ENCODE results near the gene EDN1. TPM values are rescaled to one million over a fixed set of nuclear protein-coding genes. Genes with fewer than 3 reads are reported as not detected.

The EDN1 gene
- total and polyA plus RNA-seq, 4 donors, result 8.3 to 10.9 (median 9.7) TPM

GRCh38 chr6:12293235-12293930 is 3.2 kb downstream of the EDN1 start:
- Histone ChIP-seq H3K36me3 (ENCODE audit: control insufficient read depth, insufficient read depth, low read length) (no peaks in the 10 kb centered on the region), H3K4me1 (ENCODE audit: control insufficient read depth, insufficient read depth, low read length) (peaks cover 22% of the 10 kb centered on the region), H3K27me3 (ENCODE audit: control insufficient read depth, insufficient read depth, low read length) (peaks cover 30% of the 10 kb centered on the region), H3K9me3 (ENCODE audit: control insufficient read depth, insufficient read depth, low read length) (no peaks in the 10 kb centered on the region), H3K4me3 (ENCODE audit: low read depth, low read length) (no peak overlapping the region), H3K27ac (ENCODE audit: low read depth, low read length) (no peak overlapping the region)
- DNase-seq (ENCODE audit: low read depth in 4 of 6, low spot score in 6 of 6), result no peak
- no CpG with 5 or more reads among the region's 4 CpGs for WGBS (ENCODE audit: insufficient coverage)

- no peak overlapping the region for H3K27ac ChIP-seq (ENCODE audit: low read depth, low read length)
- H3K27me3 ChIP-seq (ENCODE audit: control insufficient read depth, insufficient read depth, low read length), result peaks cover 25% of the 10 kb centered on the region
- no peak for DNase-seq (ENCODE audit: low read depth in 4 of 6, low spot score in 6 of 6)
- no peak overlapping the region for H3K4me3 ChIP-seq (ENCODE audit: low read depth, low read length)
- no peaks in the 10 kb centered on the region for H3K36me3 ChIP-seq (ENCODE audit: control insufficient read depth, insufficient read depth, low read length)
- H3K9me3 ChIP-seq (ENCODE audit: control insufficient read depth, insufficient read depth, low read length), result no peaks in the 10 kb centered on the region
- WGBS (ENCODE audit: insufficient coverage), result 90% methylated on average over 3 of the region's 7 CpGs
- H3K4me1 ChIP-seq (ENCODE audit: control insufficient read depth, insufficient read depth, low read length), result peaks cover 22% of the 10 kb centered on the region
Observed at GRCh38 chr6:12293931-12294807, 4.0 kb downstream of the EDN1 start.

GRCh38 chr6:12294851-12295536 is 4.8 kb downstream of the EDN1 start:
- Histone ChIP-seq H3K27me3 (ENCODE audit: control insufficient read depth, insufficient read depth, low read length) (peaks cover 17% of the 10 kb centered on the region), H3K36me3 (ENCODE audit: control insufficient read depth, insufficient read depth, low read length) (no peaks in the 10 kb centered on the region), H3K4me3 (ENCODE audit: low read depth, low read length) (no peak overlapping the region), H3K4me1 (ENCODE audit: control insufficient read depth, insufficient read depth, low read length) (peaks cover 17% of the 10 kb centered on the region), H3K27ac (ENCODE audit: low read depth, low read length) (no peak overlapping the region), H3K9me3 (ENCODE audit: control insufficient read depth, insufficient read depth, low read length) (no peaks in the 10 kb centered on the region)
- no peak for DNase-seq (ENCODE audit: low read depth in 4 of 6, low spot score in 6 of 6)
- WGBS (ENCODE audit: insufficient coverage), result no CpG with 5 or more reads among the region's 3 CpGs

GRCh38 chr6:12295558-12296254 is 5.5 kb downstream of the EDN1 start:
- peaks cover 17% of the 10 kb centered on the region for H3K27me3 ChIP-seq (ENCODE audit: control insufficient read depth, insufficient read depth, low read length)
- DNase-seq (ENCODE audit: low read depth in 4 of 6, low spot score in 6 of 6), result no peak
- WGBS (ENCODE audit: insufficient coverage), result 70% methylated on average over 9 of the region's 14 CpGs
- H3K9me3 ChIP-seq (ENCODE audit: control insufficient read depth, insufficient read depth, low read length), result no peaks in the 10 kb centered on the region
- no peak overlapping the region for H3K4me3 ChIP-seq (ENCODE audit: low read depth, low read length)
- H3K27ac ChIP-seq (ENCODE audit: low read depth, low read length), result no peak overlapping the region
- peaks cover 14% of the 10 kb centered on the region for H3K4me1 ChIP-seq (ENCODE audit: control insufficient read depth, insufficient read depth, low read length)
- H3K36me3 ChIP-seq (ENCODE audit: control insufficient read depth, insufficient read depth, low read length), result no peaks in the 10 kb centered on the region

GRCh38 chr6:12296255-12296573 is 6.1 kb downstream of the EDN1 start:
- no peak for DNase-seq (ENCODE audit: low read depth in 4 of 6, low spot score in 6 of 6)
- H3K4me1 ChIP-seq (ENCODE audit: control insufficient read depth, insufficient read depth, low read length), result peaks cover 11% of the 10 kb centered on the region
- H3K36me3 ChIP-seq (ENCODE audit: control insufficient read depth, insufficient read depth, low read length), result no peaks in the 10 kb centered on the region
- no peak overlapping the region for H3K4me3 ChIP-seq (ENCODE audit: low read depth, low read length)
- H3K27me3 ChIP-seq (ENCODE audit: control insufficient read depth, insufficient read depth, low read length), result peaks cover 15% of the 10 kb centered on the region
- no peak overlapping the region for H3K27ac ChIP-seq (ENCODE audit: low read depth, low read length)
- H3K9me3 ChIP-seq (ENCODE audit: control insufficient read depth, insufficient read depth, low read length), result no peaks in the 10 kb centered on the region
- WGBS (ENCODE audit: insufficient coverage), result 40% methylated on average over 1 of the region's 5 CpGs

- no peak for DNase-seq (ENCODE audit: low read depth in 4 of 6, low spot score in 6 of 6)
- no peaks in the 10 kb centered on the region for H3K9me3 ChIP-seq (ENCODE audit: control insufficient read depth, insufficient read depth, low read length)
- H3K27me3 ChIP-seq (ENCODE audit: control insufficient read depth, insufficient read depth, low read length), result peaks cover 11% of the 10 kb centered on the region
- H3K36me3 ChIP-seq (ENCODE audit: control insufficient read depth, insufficient read depth, low read length), result no peaks in the 10 kb centered on the region
- no peak overlapping the region for H3K27ac ChIP-seq (ENCODE audit: low read depth, low read length)
- H3K4me3 ChIP-seq (ENCODE audit: low read depth, low read length), result no peak overlapping the region
- no CpG with 5 or more reads among the region's 3 CpGs for WGBS (ENCODE audit: insufficient coverage)
- peaks cover 8% of the 10 kb centered on the region for H3K4me1 ChIP-seq (ENCODE audit: control insufficient read depth, insufficient read depth, low read length)
Observed at GRCh38 chr6:12296604-12297003, 6.4 kb downstream of the EDN1 start.

- Histone ChIP-seq H3K4me3 (ENCODE audit: low read depth, low read length) (no peak overlapping the region), H3K27ac (ENCODE audit: low read depth, low read length) (no peak overlapping the region), H3K27me3 (ENCODE audit: control insufficient read depth, insufficient read depth, low read length) (peaks cover 2% of the 10 kb centered on the region), H3K4me1 (ENCODE audit: control insufficient read depth, insufficient read depth, low read length) (peaks cover 3% of the 10 kb centered on the region), H3K36me3 (ENCODE audit: control insufficient read depth, insufficient read depth, low read length) (no peaks in the 10 kb centered on the region), H3K9me3 (ENCODE audit: control insufficient read depth, insufficient read depth, low read length) (no peaks in the 10 kb centered on the region)
- DNase-seq (ENCODE audit: low read depth in 4 of 6, low spot score in 6 of 6), result peak in 1 of 6 donors; percentile 25
- 86% methylated on average over 2 of the region's 3 CpGs for WGBS (ENCODE audit: insufficient coverage)
Observed at GRCh38 chr6:12297363-12298016, 7.3 kb downstream of the EDN1 start.

- no peak for DNase-seq (ENCODE audit: low read depth in 4 of 6, low spot score in 6 of 6)
- no peaks in the 10 kb centered on the region for H3K27me3 ChIP-seq (ENCODE audit: control insufficient read depth, insufficient read depth, low read length)
- H3K9me3 ChIP-seq (ENCODE audit: control insufficient read depth, insufficient read depth, low read length), result no peaks in the 10 kb centered on the region
- no peak overlapping the region for H3K4me3 ChIP-seq (ENCODE audit: low read depth, low read length)
- H3K4me1 ChIP-seq (ENCODE audit: control insufficient read depth, insufficient read depth, low read length), result no peaks in the 10 kb centered on the region
- no peak overlapping the region for H3K27ac ChIP-seq (ENCODE audit: low read depth, low read length)
- WGBS (ENCODE audit: insufficient coverage), result 100% methylated on average over 2 of the region's 7 CpGs
- H3K36me3 ChIP-seq (ENCODE audit: control insufficient read depth, insufficient read depth, low read length), result no peaks in the 10 kb centered on the region
Observed at GRCh38 chr6:12298017-12298978, 8.1 kb downstream of the EDN1 start.
